Suprapubic skin (tissue), 4 donors: Measurements from ENCODE around the gene WNT7A.

ENCODE experiments used
- POLR2A ChIP-seq, 2 donors: fragments of 450-650 bp; IDR thresholded peaks; one replicate each; pipeline ENCODE4 v1.6.1; 2017; ENCODE audit warnings: antibody characterized with exemption in 2 of 2, mild to moderate bottlenecking in 2 of 2, moderate library complexity in 2 of 2
- POLR2AphosphoS5 ChIP-seq, 3 donors: sonication (generic); formaldehyde crosslinking; IDR thresholded peaks; one replicate each; pipeline ENCODE4 v1.6.1; 2017; ENCODE audit warnings: antibody characterized with exemption in 3 of 3
- TF ChIP-seq, protein P1 (sequence below), 2 donors: fragments of 200-600 bp in 1 of 2; fragments of 450-650 bp in 1 of 2; sonication (generic) in 1 of 2; IDR thresholded peaks; one replicate each; pipeline ENCODE4 v1.5.1; 2016 to 2019; ENCODE audit warnings: antibody characterized with exemption in 2 of 2, mild to moderate bottlenecking in 1 of 2, moderate library complexity in 1 of 2

DNA sequence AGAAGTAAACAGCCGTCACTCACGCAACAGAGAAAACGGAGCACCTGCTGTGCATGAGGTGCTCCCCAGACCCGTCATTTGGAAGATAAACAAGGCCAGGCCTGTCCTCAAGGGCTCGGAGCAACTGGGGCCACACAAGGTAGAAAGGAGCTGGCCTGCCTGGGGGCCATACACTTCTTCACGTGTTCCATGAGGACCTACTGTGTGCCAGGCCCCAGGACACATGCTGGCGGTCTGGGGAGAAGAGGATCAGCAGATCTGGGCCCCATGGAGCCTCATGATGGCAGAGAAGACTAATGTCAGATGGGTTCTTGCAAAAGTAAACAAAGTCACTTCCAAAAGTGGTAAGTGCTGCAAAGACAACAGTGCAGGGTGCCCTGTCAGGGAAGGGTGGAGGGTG lies 14.3 kb downstream of the WNT7A start:
- no peak for TF ChIP-seq POLR2A (IDR thresholded peaks at IDR 0.05)
- TF ChIP-seq, protein P1, sequence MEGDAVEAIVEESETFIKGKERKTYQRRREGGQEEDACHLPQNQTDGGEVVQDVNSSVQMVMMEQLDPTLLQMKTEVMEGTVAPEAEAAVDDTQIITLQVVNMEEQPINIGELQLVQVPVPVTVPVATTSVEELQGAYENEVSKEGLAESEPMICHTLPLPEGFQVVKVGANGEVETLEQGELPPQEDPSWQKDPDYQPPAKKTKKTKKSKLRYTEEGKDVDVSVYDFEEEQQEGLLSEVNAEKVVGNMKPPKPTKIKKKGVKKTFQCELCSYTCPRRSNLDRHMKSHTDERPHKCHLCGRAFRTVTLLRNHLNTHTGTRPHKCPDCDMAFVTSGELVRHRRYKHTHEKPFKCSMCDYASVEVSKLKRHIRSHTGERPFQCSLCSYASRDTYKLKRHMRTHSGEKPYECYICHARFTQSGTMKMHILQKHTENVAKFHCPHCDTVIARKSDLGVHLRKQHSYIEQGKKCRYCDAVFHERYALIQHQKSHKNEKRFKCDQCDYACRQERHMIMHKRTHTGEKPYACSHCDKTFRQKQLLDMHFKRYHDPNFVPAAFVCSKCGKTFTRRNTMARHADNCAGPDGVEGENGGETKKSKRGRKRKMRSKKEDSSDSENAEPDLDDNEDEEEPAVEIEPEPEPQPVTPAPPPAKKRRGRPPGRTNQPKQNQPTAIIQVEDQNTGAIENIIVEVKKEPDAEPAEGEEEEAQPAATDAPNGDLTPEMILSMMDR (IDR thresholded peaks at IDR 0.05): no peak
- TF ChIP-seq POLR2AphosphoS5 (IDR thresholded peaks at IDR 0.05): no peak
